Measurements from ENCODE around the gene FOXK2.

The FOXK2 gene

GRCh38 chr17:82596837-82597672 lies 77.5 kb downstream of the FOXK2 start:
- TF ChIP-seq CTCF (IDR thresholded peaks at IDR 0.05) (no peak), ZFX (IDR thresholded peaks at IDR 0.05; ENCODE audit: borderline replicate concordance) (no peak)
- no peak overlapping the region for H3K27ac ChIP-seq

- TF ChIP-seq ZFX (IDR thresholded peaks at IDR 0.05; ENCODE audit: borderline replicate concordance): no peak
- no peak for TF ChIP-seq CTCF (IDR thresholded peaks at IDR 0.05)
- H3K27ac ChIP-seq: no peak overlapping the region
Measured at GRCh38 chr17:82598256-82599119, 79.0 kb downstream of the FOXK2 start.

- H3K27ac ChIP-seq: no peak overlapping the region
- TF ChIP-seq ZFX (IDR thresholded peaks at IDR 0.05; ENCODE audit: borderline replicate concordance): no peak
- no peak for TF ChIP-seq CTCF (IDR thresholded peaks at IDR 0.05)
Measured at GRCh38 chr17:82599674-82600661, 80.4 kb downstream of the FOXK2 start.

- H3K27ac ChIP-seq: no peak overlapping the region
- TF ChIP-seq ZFX (IDR thresholded peaks at IDR 0.05; ENCODE audit: borderline replicate concordance): no peak
- TF ChIP-seq CTCF (IDR thresholded peaks at IDR 0.05): no peak
Measured at GRCh38 chr17:82600731-82601446, 81.4 kb downstream of the FOXK2 start.

- no peak overlapping the region for H3K27ac ChIP-seq
- no peak for TF ChIP-seq CTCF (IDR thresholded peaks at IDR 0.05)
- no peak for TF ChIP-seq ZFX (IDR thresholded peaks at IDR 0.05; ENCODE audit: borderline replicate concordance)
Measured at GRCh38 chr17:82601447-82602000, 82.0 kb downstream of the FOXK2 start.

GRCh38 chr17:82602487-82602886 lies 83.0 kb downstream of the FOXK2 start:
- H3K27ac ChIP-seq: no peak overlapping the region
- TF ChIP-seq CTCF (IDR thresholded peaks at IDR 0.05) (no peak), ZFX (IDR thresholded peaks at IDR 0.05; ENCODE audit: borderline replicate concordance) (no peak)
